GM19238 (cell line): ENCODE measurements around the gene PTPRB.
"Not testable (repeated sequence)": the region's sequence is repeated elsewhere in the genome, so short reads cannot be mapped to it uniquely, and the experiment has no call there.

Source experiments
- DNase-seq: peaks from one replicate; pipeline ENCODE4 v3.0.0; 2011; ENCODE audit warnings: low spot score; ENCODE audit not compliant: insufficient read length

Gene PTPRB

DNA sequence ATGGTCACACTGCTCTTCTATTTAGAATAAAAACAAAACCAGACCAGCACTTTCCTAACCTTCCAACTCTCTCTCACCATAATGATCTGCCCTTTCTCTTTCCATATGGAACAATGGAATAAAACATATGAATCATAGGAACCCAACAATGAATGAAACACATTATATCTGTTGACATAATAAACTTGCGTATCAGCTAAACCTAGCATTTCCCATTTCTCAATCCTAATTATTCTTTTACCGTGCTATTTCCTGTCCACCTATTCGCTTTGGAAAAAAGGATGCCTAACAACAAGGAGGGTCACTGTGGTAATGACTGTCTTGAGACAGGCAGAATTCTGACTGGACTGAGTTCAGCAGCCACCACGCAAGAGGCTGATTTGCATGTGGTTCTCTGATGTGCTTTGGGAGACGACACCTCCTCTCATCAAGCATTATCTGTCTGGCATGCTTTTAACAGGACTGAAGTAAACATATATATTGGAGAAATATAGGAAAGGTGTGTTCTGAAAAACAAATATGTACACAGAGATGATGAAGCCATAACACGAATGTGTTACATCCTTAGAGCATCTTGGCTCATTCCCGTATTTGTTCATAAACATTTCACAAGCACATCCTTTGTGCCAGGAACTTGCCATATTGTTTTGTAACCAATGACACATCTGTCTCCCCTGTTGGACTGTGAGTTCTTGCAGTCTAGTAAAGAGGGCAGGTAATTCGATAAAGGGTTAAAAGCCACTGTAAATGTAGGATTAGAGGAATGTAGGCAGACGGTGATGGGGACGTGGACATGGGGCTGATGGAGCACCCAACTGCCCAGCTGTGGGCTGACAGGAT, 87.7 kb downstream of the PTPRB start:
- no peak for DNase-seq

- DNase-seq: no peak
Observed at GRCh38 chr12:70543444-70543843, 93.8 kb downstream of the PTPRB start.

DNA sequence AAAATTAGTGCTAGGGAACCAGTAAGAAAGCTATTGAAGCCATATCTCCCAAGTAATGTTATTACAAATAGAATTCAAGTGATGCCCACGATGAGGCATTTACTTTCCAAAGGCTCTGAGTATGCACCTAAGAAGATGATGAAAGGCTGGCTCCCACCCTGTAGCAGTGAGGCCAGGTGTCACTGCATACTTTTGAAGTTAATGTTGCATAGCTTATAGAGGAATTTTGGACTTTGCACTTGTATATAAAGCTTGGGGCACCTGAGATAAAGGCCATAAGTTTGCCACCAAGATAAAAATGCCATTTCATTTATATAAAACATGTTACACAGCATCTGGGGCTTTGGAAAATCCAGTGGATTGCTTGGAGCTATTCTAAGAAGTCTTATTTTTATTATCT, 96.2 kb downstream of the PTPRB start:
- no peak for DNase-seq

- no peak for DNase-seq
Observed at GRCh38 chr12:70536650-70537049, 100.6 kb downstream of the PTPRB start.

DNA sequence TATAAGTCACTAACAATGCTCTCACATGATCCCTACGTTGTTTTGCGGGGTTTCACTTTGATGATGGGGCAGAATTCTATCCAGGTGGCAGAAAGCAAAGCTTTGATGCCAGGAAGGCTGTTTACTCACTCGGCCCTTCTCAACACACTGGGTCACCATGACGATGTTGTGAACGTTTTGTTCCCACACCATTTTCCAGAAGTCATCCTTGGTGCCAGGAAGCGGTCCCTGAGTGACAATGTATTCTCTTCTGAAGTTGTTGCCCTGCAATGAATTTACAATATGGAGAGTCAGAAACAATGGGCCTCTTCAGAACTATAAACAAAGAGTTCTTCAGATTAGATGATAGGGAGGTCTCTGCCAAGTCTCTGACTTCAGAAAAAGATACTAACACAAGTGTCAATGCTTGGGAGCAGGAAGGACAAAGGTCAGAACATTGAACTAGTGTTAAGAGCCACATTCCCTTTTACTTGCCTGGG, 101.3 kb downstream of the PTPRB start:
- DNase-seq: no peak

- DNase-seq: no peak
Observed at GRCh38 chr12:70534466-70534865, 102.8 kb downstream of the PTPRB start.

- DNase-seq: no peak
Observed at GRCh38 chr12:70529647-70530046, 107.6 kb downstream of the PTPRB start.

DNA sequence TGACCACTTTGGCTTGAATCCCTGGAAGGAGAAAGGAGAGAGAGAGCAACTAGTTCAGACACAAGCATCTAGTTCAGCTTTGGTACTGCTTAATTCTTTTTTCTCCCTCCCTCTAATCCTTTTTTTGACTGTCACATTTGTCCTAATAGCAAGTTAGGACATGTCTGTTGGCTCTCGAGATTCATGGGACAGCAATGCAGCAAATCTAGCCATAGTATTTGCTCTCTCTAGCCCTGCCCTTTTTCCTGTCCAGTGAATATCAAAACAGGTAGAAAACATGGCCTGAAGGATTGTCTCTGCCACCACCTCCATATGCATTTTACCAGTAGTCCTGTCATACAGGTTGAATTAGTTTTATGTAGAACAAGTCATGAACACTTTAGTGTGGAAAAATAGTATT, 116.4 kb downstream of the PTPRB start:
- no peak for DNase-seq

DNA sequence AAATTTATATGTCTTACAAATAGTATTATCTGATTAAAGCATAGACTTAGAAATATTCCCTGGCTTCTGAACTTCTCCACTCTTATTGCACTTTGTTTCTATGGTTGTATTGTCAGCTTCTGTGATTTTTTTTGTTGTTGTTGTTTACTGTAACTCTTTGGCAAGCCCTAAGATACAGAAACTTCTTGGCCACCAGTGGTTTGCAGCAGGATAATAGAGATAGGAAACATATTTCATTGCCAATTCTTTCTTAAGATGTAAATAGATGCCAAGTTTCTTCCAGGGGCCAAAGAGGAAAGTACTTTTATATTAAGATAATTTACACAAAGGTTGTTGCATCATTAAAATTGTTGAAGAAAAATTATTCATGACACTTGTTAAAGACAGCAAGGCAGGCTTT, 123.8 kb downstream of the PTPRB start:
- no peak for DNase-seq

DNA sequence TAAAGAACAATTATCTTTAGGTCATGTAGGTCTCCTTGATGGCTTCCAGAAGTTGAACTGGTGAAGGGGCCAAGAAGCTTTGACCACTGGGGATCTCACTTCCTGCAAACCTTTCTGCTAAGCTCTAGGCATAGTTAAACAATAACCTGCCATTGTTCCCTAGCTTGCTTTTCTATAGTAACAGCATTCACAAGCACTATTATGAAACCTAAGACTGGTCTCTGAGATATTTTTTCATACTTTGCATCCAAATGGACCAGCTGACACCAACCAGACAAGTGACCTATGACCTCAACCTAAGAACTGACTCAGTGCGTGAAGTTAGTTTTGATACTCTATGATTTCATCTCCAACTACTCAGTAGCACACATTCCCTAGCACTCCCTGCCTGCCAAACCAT, 129.1 kb downstream of the PTPRB start:
- DNase-seq: no peak

DNA sequence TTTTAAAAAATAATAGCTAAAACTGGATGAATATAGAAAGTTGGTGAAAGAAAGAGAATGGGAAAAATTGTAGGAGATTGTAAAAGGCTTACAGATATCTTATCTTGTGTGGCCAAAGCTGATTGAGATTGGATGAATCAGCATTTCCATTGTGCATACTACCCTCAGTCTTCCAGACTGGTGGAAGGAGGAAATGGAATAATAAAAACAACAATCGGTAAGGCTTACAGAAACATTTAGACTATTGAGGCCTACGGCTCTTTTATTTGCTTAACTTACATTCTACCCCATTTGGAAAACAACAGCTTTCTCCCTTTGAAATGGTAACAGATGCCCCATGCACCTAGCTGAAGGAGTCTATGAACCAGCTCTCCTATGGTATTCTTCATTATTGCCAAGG, 129.8 kb downstream of the PTPRB start:
- no peak for DNase-seq

- no peak for DNase-seq
Observed at GRCh38 chr12:70497508-70497907, 139.7 kb downstream of the PTPRB start.

DNA sequence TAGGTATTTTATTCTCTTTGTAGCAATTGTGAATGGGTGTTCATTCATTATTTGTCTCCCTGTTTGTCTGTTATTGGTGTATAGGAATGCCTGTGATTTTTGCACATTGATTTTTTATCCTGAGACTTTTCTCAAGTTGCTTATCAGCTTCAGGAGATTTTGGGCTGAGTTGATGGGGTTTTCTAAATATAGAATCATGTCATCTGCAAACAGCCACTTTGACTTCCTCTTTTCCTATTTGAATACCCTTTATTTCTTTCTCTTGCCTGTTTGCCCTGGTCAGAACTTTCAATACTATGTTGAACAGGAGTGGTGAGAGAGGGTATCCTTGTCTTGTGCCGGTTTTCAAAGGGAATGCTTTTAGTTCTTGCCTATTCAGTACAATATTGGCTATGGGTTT, 144.3 kb downstream of the PTPRB start:
- not testable (repeated sequence) for DNase-seq

GRCh38 chr12:70490928-70491327, 146.3 kb downstream of the PTPRB start:
- DNase-seq: not testable (repeated sequence)

GRCh38 chr12:70487440-70487839, 149.8 kb downstream of the PTPRB start:
- DNase-seq: no peak

- no peak for DNase-seq
Observed at GRCh38 chr12:70486588-70486987, 150.6 kb downstream of the PTPRB start.

- no peak for DNase-seq
Observed at GRCh38 chr12:70485704-70486103, 151.5 kb downstream of the PTPRB start.

DNA sequence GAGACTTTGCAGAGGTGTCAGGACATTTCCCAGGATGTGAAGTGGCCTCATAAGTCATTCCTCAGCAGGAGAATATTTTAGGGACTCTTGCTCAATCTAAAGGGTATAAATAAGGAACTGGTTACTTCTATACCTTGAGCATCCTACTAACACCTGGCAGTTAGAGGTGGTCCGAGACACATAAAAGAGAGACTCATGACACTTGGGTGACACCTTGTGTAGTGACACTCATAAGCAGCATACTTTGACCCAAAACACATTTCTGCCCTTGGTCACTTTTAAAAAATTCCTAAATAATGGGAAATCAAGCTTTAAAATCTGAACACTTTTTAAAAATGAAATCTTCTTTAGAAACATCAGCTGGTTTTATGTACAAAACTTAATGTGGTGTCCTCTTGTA, 152.8 kb downstream of the PTPRB start:
- no peak for DNase-seq

DNA sequence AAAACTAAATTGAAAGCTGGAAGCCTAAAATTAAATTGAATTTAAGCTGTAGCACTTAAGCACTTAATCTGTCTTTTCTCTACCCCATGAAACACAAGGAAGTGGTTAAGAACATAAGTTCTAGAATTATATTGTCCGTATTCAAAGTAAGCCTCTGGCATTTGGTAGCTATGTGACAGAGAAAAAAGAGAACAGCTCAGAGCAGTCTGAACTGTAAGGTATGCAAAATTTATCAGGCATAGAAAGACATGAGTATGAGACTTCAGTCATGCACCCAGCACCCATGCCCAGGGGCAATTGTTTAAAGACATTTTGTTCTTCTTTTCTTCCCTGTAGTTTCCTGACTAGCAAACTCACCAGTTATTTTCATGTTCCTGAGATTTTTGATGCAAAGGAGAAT, 154.5 kb downstream of the PTPRB start:
- no peak for DNase-seq

- DNase-seq: no peak
Observed at GRCh38 chr12:70469221-70469820, 167.9 kb downstream of the PTPRB start.

DNA sequence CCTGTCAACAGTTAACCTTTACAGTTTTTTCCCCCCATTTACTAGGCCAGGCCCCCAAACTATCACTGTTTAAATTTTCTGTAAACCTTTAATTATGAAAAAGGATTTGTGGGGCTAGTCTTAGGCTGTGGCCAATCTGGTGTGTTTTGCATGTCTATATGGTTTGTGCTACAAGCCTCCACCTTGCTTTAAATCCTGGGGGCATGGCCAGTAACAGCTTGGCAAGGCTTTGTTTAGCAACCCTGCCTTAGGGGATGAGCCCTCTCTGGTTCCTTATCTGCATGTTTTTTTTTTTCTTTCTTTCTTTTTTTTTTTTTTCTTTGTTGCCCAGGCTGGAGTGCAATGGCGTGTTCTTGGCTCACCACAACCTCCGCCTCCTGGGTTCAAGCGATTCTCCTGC, 168.5 kb downstream of the PTPRB start:
- no peak for DNase-seq

DNA sequence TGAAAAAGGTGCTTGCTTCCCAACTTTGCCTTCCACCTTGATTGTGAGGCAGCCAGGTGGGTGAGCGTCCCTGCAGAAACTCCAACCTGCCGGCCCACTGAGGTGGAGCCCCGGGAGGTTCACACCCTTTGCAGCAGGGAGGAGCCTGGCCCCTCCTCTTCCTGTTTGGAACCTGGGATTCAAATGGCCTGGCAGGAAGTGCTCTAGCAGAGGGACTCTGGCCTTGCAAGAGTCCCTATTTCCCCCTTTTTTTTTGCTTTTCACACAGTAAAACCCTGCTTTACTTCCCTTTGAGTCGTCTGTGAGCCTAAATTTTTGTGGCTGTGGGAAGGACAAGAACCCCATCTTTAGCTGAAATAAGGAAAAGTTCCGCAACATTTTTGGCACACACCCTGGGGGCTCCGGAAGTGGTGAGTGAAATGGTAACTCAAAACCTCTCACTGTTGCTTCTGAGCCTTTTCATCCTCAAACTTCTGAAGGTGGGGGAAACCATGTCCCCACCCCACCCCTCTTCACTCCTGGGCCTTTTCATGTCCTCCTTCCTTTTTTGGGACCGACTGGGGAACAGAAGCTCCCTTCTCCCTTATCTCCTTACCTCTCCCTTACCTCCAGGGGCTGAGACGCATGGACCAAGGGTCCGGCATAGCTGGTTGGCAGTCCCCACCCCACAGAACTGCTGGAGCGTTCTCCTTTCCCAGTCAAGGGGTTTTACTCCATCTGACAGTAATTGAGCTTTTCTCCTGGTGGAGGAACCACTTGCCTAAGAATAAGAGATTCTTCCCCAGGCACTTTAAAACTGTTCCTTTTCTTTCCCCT, 169.1 kb downstream of the PTPRB start:
- DNase-seq: no peak
